Panc1 (cell line): ENCODE results near the gene TMPRSS13. TPM values are rescaled to one million over a fixed set of nuclear protein-coding genes. Genes with fewer than 3 reads are reported as not detected.

Experiments
- ATAC-seq: fragments of 200-7000 bp; cut with Tn5 transposase; 2 replicates; pipeline ENCODE4 v1.9.1; 2020; ENCODE audit warnings: mild to moderate bottlenecking, moderate library complexity
- BruUV-seq: library from RNA; stranded (reverse); fragments of 400-500 nt; replicated peaks from 2 replicates; lab custom pipeline; 2021; lab: Mats Ljungman, UMichigan
- CTCF ChIA-PET: fragments of 300-600 bp; sonication (Branson Sonifier 250); formaldehyde crosslinking; loops from one replicate; lab custom pipeline; 2022; ENCODE audit warnings: antibody characterized with exemption; lab: Charles Lee
- POLR2A ChIA-PET: fragments of 300-600 bp; sonication (Branson Sonifier 250); formaldehyde crosslinking; loops from one replicate; lab custom pipeline; 2022; ENCODE audit warnings: antibody characterized with exemption; lab: Charles Lee
- DNase-seq: peaks from one replicate; pipeline ENCODE4 v3.0.0-alpha.2; 2010; ENCODE audit warnings: low read depth, low spot score
- H3K27ac ChIP-seq: 2 replicates; pipeline ENCODE4 v1.5.1; 2011; ENCODE audit warnings: mild to moderate bottlenecking, low read length, inconsistent platforms
- H3K27me3 ChIP-seq: fragments of 200-500 bp; sonication (Bioruptor generic); 2 replicates; pipeline ENCODE4 v1.6.0; 2014; ENCODE audit warnings: low read length, inconsistent platforms; ENCODE audit not compliant: control insufficient read depth, insufficient read depth
- H3K36me3 ChIP-seq: fragments of 200-500 bp; sonication (Bioruptor generic); 2 replicates; pipeline ENCODE4 v1.5.1; 2014; ENCODE audit warnings: inconsistent platforms, mild to moderate bottlenecking, low read length, moderate library complexity; ENCODE audit not compliant: control insufficient read depth, insufficient read depth
- H3K4me1 ChIP-seq: 2 replicates; pipeline ENCODE4 v1.5.1; 2011; ENCODE audit warnings: inconsistent platforms, mild to moderate bottlenecking, low read length, moderate library complexity; ENCODE audit not compliant: control insufficient read depth, insufficient read depth
- H3K4me3 ChIP-seq, 2 experiments: 2 replicates each; pipeline ENCODE4 v1.5.1; 2011 to 2012; ENCODE audit warnings: low read depth in 2 of 2, low read length in 2 of 2, mild to moderate bottlenecking in 2 of 2, inconsistent platforms in 1 of 2, moderate library complexity in 1 of 2
- H3K9me3 ChIP-seq: fragments of 200-500 bp; sonication (Bioruptor generic); 2 replicates; pipeline ENCODE4 v1.5.1; 2014; ENCODE audit warnings: low read depth, mild to moderate bottlenecking, inconsistent platforms, low read length, moderate library complexity; ENCODE audit not compliant: control insufficient read depth, insufficient read depth
- POLR2AphosphoS5 ChIP-seq: IDR thresholded peaks from 2 replicates; pipeline ENCODE4 v1.6.1; 2012; ENCODE audit warnings: mild to moderate bottlenecking, low read depth, low read length, moderate library complexity
- SIN3A ChIP-seq: IDR thresholded peaks from 2 replicates; pipeline ENCODE4 v1.6.1; 2012; ENCODE audit warnings: low read depth, mild to moderate bottlenecking, low read length, moderate library complexity, borderline replicate concordance; ENCODE audit not compliant: insufficient read depth
- TCF7L2 ChIP-seq: IDR thresholded peaks from 2 replicates; pipeline ENCODE4 v1.6.1; 2011; ENCODE audit warnings: mild to moderate bottlenecking, low read depth, low read length, inconsistent platforms
- in situ Hi-C: cut with HindIII; loops from 2 replicates; pipeline ENCODE4 v1.10.0; 2016; ENCODE audit warnings: low sequenced_read_pairs, low pct_unique_long_range_greater_than_20kb
- intact Hi-C: fragments of 100-400 bp; cut with micrococcal nuclease; formaldehyde crosslinking; loops from one replicate; pipeline ENCODE4 v1.10.0; 2022; ENCODE audit not compliant: unreplicated experiment
- total RNA-seq: library from RNA; stranded (reverse); gene quantifications from one replicate; pipeline ENCODE4 v1.2.1, GENCODE V29; 2021; ENCODE audit not compliant: unreplicated experiment
- TF ChIP-seq, protein P1 (sequence below), 2 experiments: IDR thresholded peaks; 2 replicates each; pipeline ENCODE4 v1.6.1; 2011 to 2012; ENCODE audit warnings: low read depth in 2 of 2, control low read depth in 1 of 2, low read length in 1 of 2, mild to moderate bottlenecking in 1 of 2, moderate library complexity in 1 of 2; ENCODE audit not compliant: insufficient read depth in 1 of 2
- TF ChIP-seq, protein P2 (sequence below): fragments of 450-650 bp; IDR thresholded peaks from 2 replicates; pipeline ENCODE4 v1.5.1; 2017; ENCODE audit warnings: mild to moderate bottlenecking

TMPRSS13 gene
- total RNA-seq, 1 experiment from 2014 or later, result not detected

DNA sequence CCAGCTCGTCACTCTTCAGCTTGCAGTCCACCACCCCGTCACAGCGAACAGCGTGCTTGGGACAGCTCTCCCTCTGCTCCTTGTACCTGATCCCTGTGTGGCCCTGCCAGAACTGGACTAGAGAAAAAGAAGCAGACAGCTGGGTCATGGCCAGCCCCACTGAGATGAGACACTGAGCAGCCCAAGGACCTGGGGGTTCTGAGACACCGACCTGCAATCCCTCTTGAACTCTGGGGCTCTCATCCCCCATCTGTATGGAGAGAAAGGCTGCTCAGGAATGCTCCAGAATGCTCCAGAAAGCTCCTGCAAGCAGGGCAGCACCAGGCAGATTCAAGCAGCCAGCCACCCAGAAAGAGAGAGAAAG, 14.8 kb downstream of the TMPRSS13 start:
- Histone ChIP-seq H3K36me3 (no peaks in the 10 kb centered on the region), H3K27ac (no peak overlapping the region), H3K27me3 (peaks cover 10% of the 10 kb centered on the region), H3K9me3 (no peaks in the 10 kb centered on the region), H3K4me3 (no peak overlapping the region), H3K4me1 (no peaks in the 10 kb centered on the region)
- TF ChIP-seq SIN3A (no peak), POLR2AphosphoS5 (no peak), TCF7L2 (no peak)
- TF ChIP-seq, protein P1, sequence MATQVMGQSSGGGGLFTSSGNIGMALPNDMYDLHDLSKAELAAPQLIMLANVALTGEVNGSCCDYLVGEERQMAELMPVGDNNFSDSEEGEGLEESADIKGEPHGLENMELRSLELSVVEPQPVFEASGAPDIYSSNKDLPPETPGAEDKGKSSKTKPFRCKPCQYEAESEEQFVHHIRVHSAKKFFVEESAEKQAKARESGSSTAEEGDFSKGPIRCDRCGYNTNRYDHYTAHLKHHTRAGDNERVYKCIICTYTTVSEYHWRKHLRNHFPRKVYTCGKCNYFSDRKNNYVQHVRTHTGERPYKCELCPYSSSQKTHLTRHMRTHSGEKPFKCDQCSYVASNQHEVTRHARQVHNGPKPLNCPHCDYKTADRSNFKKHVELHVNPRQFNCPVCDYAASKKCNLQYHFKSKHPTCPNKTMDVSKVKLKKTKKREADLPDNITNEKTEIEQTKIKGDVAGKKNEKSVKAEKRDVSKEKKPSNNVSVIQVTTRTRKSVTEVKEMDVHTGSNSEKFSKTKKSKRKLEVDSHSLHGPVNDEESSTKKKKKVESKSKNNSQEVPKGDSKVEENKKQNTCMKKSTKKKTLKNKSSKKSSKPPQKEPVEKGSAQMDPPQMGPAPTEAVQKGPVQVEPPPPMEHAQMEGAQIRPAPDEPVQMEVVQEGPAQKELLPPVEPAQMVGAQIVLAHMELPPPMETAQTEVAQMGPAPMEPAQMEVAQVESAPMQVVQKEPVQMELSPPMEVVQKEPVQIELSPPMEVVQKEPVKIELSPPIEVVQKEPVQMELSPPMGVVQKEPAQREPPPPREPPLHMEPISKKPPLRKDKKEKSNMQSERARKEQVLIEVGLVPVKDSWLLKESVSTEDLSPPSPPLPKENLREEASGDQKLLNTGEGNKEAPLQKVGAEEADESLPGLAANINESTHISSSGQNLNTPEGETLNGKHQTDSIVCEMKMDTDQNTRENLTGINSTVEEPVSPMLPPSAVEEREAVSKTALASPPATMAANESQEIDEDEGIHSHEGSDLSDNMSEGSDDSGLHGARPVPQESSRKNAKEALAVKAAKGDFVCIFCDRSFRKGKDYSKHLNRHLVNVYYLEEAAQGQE (IDR thresholded peaks at IDR 0.05; ENCODE audit: insufficient read depth in 1 of 2, low read depth in 2 of 2, low read length in 1 of 2), result no peak
- TF ChIP-seq, protein P2, sequence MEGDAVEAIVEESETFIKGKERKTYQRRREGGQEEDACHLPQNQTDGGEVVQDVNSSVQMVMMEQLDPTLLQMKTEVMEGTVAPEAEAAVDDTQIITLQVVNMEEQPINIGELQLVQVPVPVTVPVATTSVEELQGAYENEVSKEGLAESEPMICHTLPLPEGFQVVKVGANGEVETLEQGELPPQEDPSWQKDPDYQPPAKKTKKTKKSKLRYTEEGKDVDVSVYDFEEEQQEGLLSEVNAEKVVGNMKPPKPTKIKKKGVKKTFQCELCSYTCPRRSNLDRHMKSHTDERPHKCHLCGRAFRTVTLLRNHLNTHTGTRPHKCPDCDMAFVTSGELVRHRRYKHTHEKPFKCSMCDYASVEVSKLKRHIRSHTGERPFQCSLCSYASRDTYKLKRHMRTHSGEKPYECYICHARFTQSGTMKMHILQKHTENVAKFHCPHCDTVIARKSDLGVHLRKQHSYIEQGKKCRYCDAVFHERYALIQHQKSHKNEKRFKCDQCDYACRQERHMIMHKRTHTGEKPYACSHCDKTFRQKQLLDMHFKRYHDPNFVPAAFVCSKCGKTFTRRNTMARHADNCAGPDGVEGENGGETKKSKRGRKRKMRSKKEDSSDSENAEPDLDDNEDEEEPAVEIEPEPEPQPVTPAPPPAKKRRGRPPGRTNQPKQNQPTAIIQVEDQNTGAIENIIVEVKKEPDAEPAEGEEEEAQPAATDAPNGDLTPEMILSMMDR, result no peak
- ChIA-PET CTCF (no interaction called here), POLR2A (interaction anchor here (0.6 kb wide), 1 partner anchor 418 kb away, joined by 3 read pairs; no protein-coding TSS in a partner anchor)
- ATAC-seq, result peak; percentile 11; the same call in 1 of the 2 replicates
- DNase-seq, result no peak
- no TSS peak for BruUV-seq
- intact Hi-C loops (no loop called here), in situ Hi-C loops (no loop called here)

DNA sequence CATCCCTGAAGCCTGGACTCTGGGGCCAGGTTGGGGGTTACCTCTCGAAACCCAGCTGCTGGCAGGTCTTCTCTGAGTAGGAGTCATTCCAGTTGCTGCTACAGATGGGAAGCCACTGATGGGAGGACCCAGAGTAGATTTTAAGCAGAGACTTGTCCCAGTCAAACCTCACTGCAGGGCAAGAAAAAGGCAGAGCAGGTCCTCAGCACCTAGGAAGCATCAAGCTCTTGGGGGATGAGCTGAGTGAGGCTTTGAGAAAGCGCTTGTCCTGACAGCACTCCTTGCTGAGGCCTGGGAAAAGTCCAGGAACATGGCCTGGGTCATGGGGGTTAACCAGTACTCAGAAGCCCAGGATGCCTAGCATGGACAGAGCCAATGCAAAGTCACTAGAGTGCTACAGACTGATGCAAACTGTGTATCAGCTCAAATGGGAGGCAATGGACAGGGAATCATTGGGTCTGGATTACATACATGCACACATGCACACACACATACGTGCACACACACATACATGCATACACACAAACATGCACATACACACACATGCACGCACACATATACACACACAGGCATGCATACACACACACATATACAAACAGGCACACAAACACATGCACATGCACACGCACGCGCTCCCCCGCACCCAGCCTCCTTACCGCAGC, 15.3 kb downstream of the TMPRSS13 start:
- POLR2A ChIA-PET, result interaction anchor here (0.6 kb wide), 1 partner anchor 417 kb away, joined by 3 read pairs; no protein-coding TSS in a partner anchor
- H3K27me3 ChIP-seq, result peaks cover 10% of the 10 kb centered on the region
- no peaks in the 10 kb centered on the region for H3K9me3 ChIP-seq
- in situ Hi-C loops, result no loop called here
- ATAC-seq, result no peak
- CTCF ChIA-PET, result interaction anchor here (0.9 kb wide), 1 partner anchor 33 kb away, joined by 3 read pairs; no protein-coding TSS in a partner anchor
- H3K4me3 ChIP-seq, result no peak overlapping the region
- BruUV-seq, result no TSS peak
- intact Hi-C loops, result no loop called here
- no peaks in the 10 kb centered on the region for H3K36me3 ChIP-seq
- no peak for DNase-seq
- TF ChIP-seq, protein P1 (IDR thresholded peaks at IDR 0.05; ENCODE audit: insufficient read depth in 1 of 2, low read depth in 2 of 2, low read length in 1 of 2), result no peak
- TF ChIP-seq SIN3A (no peak), TCF7L2 (no peak), POLR2AphosphoS5 (no peak)
- TF ChIP-seq, protein P2, result no peak
- H3K4me1 ChIP-seq, result no peaks in the 10 kb centered on the region
- no peak overlapping the region for H3K27ac ChIP-seq
